Left cardiac atrium (tissue), 4 donors: ENCODE data around the gene SEMA4D. TPM values are rescaled to one million over a fixed set of nuclear protein-coding genes. Genes with fewer than 3 reads are reported as not detected.

Source experiments
- ATAC-seq, 2 donors: fragments of 200-7000 bp; cut with Tn5 transposase; one replicate each; pipeline ENCODE4 v1.9.1; 2020; ENCODE audit warnings: mild to moderate bottlenecking in 2 of 2, moderate library complexity in 2 of 2
- DNase-seq: peaks from one replicate; pipeline ENCODE4 v3.0.0-alpha.2; 2020
- intact Hi-C, 2 donors: fragments of 100-400 bp; cut with DNase I; formaldehyde crosslinking; loops; one replicate each; pipeline versions ENCODE4 v1.14.1 to v1.15.1; 2022 to 2023
- total RNA-seq, 2 donors: library from RNA; stranded (reverse); fragmentation: NEBNext Ultra II Directional; extraction: Animal tissue kit (Norgen Biotek cat#: 25700); gene quantifications; one replicate each; pipeline ENCODE4 v1.2.1, GENCODE V29; 2021
- donor health status: DM: no; HTN: yes; CAD: no.
- donor health status: DM: no; HTN: yes; CAD: no; lungs with severe emphysema.
- donor health status: DM: yes; HTN: yes; CAD: no.
- donor health status: Dilated cardiomyopathy.

Gene SEMA4D
- total RNA-seq, 2 donors from 2014 or later: 17.5 to 22.4 TPM

- no peak for ATAC-seq
- intact Hi-C loops: no loop called here
Measured at GRCh38 chr9:89426384-89426961, 71.4 kb downstream of the SEMA4D start.

GRCh38 chr9:89425921-89426383 is 72.0 kb downstream of the SEMA4D start:
- DNase-seq: no peak
- intact Hi-C loops: no loop called here

More at GRCh38 chr9:89426384-89426961, 71.4 kb downstream of the SEMA4D start:
- no peak for DNase-seq

GRCh38 chr9:89425024-89425805 is 72.7 kb downstream of the SEMA4D start:
- ATAC-seq (peak in 1 of 2 donors; percentile 15), DNase-seq (no peak)
- intact Hi-C loops: no loop called here

More at GRCh38 chr9:89425921-89426383, 72.0 kb downstream of the SEMA4D start:
- ATAC-seq: peak in 1 of 2 donors; percentile 6

GRCh38 chr9:89422151-89422975 is 75.5 kb downstream of the SEMA4D start:
- peak; percentile 12 to 76 for ATAC-seq
- intact Hi-C loops: no loop called here
- no peak for DNase-seq

GRCh38 chr9:89421595-89421994 is 76.3 kb downstream of the SEMA4D start:
- ATAC-seq (peak in 1 of 2 donors; percentile 31), DNase-seq (no peak)
- intact Hi-C loops: no loop called here

GRCh38 chr9:89420397-89421178 is 77.3 kb downstream of the SEMA4D start:
- intact Hi-C loops: no loop called here
- no peak for ATAC-seq
- no peak for DNase-seq

GRCh38 chr9:89419978-89420394 is 77.9 kb downstream of the SEMA4D start:
- ATAC-seq (no peak), DNase-seq (no peak)
- intact Hi-C loops: no loop called here

- DNase-seq (no peak), ATAC-seq (no peak)
- intact Hi-C loops: no loop called here
Measured at GRCh38 chr9:89418882-89419640, 78.9 kb downstream of the SEMA4D start.

- no peak for ATAC-seq
Measured at GRCh38 chr9:89418474-89418845, 79.5 kb downstream of the SEMA4D start.

GRCh38 chr9:89417832-89418473 is 80.0 kb downstream of the SEMA4D start:
- ATAC-seq: no peak
- intact Hi-C loops: no loop called here

More at GRCh38 chr9:89418474-89418845, 79.5 kb downstream of the SEMA4D start:
- intact Hi-C loops: no loop called here
- no peak for DNase-seq

GRCh38 chr9:89414670-89415324 is 83.1 kb downstream of the SEMA4D start:
- DNase-seq (no peak), ATAC-seq (no peak)
- intact Hi-C loops: no loop called here

More at GRCh38 chr9:89417832-89418473, 80.0 kb downstream of the SEMA4D start:
- no peak for DNase-seq

GRCh38 chr9:89413963-89414638 is 83.8 kb downstream of the SEMA4D start:
- peak; percentile 52 for DNase-seq
- intact Hi-C loops: no loop called here

GRCh38 chr9:89412951-89413350 is 85.0 kb downstream of the SEMA4D start:
- intact Hi-C loops: no loop called here
- DNase-seq (no peak), ATAC-seq (no peak)

More at GRCh38 chr9:89413963-89414638, 83.8 kb downstream of the SEMA4D start:
- ATAC-seq: peak; percentile 90 to 94

- intact Hi-C loops: no loop called here
- DNase-seq: no peak
Measured at GRCh38 chr9:89412541-89412940, 85.4 kb downstream of the SEMA4D start.

GRCh38 chr9:89411759-89412158 is 86.2 kb downstream of the SEMA4D start:
- intact Hi-C loops: no loop called here
- DNase-seq (no peak), ATAC-seq (no peak)

More at GRCh38 chr9:89412541-89412940, 85.4 kb downstream of the SEMA4D start:
- no peak for ATAC-seq

- DNase-seq (no peak), ATAC-seq (no peak)
- intact Hi-C loops: no loop called here
Measured at GRCh38 chr9:89410641-89411350, 87.1 kb downstream of the SEMA4D start.
